GM21576 (cell line): ENCODE data around the gene MRPL1.
"Not testable (repeated sequence)": the region's sequence is repeated elsewhere in the genome, so short reads cannot be mapped to it uniquely, and the experiment has no call there.

Experiments used
- ATAC-seq: cut with Tn5 transposase; IDR thresholded peaks from one replicate; pipeline ENCODE4 v1.9.1; 2021; ENCODE audit warnings: mild to moderate bottlenecking, moderate library complexity; ENCODE audit not compliant: unreplicated experiment

The MRPL1 gene

GRCh38 chr4:77849278-77849965 lies 13.2 kb upstream of the MRPL1 start:
- no peak for ATAC-seq

DNA sequence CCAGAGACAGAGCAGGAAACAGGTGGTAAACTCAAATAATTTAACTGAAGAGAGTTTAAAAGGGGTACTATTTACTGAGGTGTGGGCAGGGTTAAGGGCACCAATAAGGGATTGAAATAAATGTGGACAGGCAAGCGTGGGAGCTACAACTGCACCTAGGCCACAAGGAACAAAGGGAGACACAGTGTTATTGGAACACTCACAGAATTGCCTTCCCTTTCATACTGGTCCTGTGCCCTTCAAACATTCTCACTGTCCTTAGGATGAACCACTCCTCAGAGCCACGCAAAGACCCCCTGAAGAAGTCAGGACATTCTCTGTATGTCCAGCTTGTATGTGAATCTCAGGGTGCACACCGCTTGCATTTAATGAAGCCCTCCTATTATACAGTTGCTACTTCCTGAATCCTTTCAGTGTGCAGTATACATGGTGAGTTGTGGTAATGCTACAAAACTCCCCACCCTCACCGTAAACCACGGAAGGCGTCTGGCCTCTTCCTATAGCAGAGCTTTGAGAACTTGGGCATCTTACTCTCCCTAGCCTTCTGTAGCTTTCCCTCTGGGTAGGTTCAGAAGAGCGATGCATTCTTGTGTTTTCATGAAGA lies 9.6 kb upstream of the MRPL1 start:
- peak; percentile 94 for ATAC-seq

- no peak for ATAC-seq
These were observed 8.1 kb upstream of the MRPL1 start for GRCh38 chr4:77854431-77855111.

- no peak for ATAC-seq
These were observed 6.5 kb upstream of the MRPL1 start for GRCh38 chr4:77856152-77856551.

DNA sequence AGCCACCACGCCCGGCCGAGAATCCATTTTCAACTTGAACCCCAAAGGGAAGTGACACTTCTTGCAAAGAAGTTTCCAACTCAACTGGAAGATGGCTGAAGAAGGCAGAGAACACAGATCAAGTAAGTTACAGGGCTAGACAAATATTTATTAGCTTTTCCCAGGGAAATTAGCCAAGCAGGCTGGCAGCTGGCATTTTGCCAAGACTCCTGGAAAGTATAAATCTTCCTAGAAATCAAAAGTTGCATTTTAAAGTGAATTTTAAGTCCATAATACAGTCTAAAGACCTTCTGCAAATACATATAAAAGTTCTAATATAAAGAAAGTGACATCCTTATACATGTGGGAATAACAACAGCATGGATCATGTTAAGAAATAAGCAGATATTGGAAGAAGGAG lies 3.4 kb upstream of the MRPL1 start:
- no peak for ATAC-seq

GRCh38 chr4:77861495-77861894 lies 1.1 kb upstream of the MRPL1 start:
- no peak for ATAC-seq

DNA sequence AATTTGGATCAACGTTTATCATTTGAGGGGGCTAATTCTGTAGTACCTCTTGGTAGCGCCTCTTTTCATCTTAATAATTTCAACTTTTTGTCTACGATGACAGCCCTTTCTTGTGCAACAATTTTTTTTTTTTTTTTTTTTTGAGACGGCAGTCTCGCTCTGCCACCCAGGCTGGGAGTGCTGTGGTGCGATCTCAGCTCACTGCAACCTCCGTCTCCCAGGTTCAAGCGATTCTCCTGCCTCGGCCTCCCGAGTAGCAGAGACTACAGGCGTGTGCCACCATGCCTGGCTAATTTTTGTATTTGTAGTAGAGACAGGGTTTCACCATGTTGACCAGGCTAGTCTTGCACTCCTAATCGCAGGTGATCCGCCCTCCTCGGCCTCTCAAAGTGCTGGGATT lies 711 bp downstream of the MRPL1 start:
- not testable (repeated sequence) for ATAC-seq

GRCh38 chr4:77865259-77865658 lies 2.6 kb downstream of the MRPL1 start:
- ATAC-seq = no peak

GRCh38 chr4:77872723-77873445 lies 10.3 kb downstream of the MRPL1 start:
- ATAC-seq = no peak

DNA sequence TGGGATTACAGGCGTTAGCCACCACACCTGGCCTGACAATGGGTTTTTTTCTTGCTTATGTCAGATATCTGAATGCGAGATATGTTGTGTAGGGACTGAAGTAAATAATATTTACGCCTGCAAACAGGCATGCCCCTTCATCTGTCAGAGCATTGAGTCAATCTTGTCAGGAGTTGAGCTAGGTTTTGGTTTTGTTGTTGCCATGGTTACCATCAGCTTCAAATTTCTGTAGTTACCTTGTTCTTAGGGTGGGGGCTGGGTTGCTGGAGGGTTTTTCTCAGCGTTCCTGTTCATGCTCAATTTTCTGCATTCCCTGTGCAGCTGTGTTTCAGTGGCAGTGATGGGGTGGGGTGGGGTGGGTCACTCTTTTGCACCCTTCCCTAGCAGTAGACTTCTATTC lies 14.5 kb downstream of the MRPL1 start:
- no peak for ATAC-seq

- no peak for ATAC-seq
These were observed 15.3 kb downstream of the MRPL1 start for GRCh38 chr4:77877771-77878565.

DNA sequence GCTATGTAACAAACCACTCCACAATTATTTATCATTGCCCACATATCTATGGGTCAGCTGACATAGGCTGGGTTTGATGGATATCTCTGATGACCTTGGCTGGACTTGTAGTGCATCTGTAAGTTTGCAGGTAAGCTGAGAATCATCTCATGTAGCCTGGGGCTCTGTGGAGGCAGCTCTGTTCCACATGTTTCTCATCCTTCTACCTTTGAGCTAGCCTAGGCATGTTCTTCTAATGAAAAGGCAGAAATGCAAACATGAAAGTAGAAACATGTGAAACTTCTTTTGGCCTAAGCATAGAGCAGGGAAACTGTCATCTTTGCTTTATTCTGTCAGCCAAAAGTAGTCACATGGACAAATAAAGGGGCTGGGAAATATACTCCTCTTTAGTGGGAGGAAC lies 18.2 kb downstream of the MRPL1 start:
- ATAC-seq = no peak

DNA sequence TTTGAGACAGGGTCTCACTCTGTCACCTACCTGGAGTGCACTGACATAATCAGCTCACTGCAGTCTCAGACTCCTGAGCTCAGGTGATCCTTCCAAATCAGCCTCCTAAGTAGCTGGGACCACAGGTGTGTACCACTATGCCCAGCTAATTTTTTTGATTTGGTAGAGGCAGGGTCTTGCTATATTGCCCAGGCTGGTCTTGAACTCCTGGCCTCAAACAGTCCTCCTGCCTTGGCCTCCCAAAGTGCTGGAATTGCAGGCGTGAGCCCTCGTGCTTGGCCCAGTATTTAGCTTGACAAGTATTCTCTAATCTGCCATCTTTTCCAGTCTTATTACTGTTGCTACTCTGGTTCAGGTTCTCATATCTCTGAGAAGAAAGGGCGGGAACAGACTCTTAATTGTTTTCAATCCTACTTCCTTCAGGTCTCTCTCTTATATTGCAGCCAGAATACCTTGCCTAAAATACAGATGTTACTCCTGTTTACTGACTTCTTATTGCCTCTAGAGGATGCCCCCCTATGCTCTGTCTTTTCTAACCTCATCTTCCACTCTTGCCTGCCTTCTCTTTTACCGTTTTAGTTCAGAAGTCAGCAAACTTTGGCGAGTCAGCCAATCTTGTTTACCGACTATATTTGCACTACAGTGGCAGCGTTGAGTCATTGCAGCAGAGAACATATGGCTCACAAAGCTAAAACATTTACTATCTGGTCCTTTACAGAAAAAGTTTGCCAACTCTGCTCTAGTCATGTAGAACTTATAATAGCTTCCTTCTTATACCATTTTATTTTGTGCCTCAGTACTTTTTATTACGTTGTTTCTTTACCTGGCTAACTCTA lies 19.0 kb downstream of the MRPL1 start:
- no peak for ATAC-seq

DNA sequence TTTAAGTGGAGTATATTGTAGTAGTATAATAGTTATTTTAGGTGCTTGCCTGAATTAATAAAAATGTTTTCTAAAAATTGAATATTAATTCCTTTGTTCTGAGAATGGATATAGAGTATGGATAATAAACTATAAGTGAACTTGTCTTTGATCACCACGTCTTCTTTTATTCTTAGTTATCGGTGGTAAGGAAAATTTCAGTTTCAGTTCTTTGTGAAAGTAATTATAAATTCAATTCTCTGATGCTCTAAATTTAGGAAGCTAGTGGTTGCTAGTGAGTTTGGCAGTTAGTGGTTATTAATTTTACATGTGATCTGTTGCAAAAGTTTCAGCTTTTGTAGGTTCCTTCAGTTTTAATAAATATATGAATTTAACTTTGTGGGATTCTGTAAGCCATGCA lies 30.8 kb downstream of the MRPL1 start:
- peak; percentile 79 for ATAC-seq

- no peak for ATAC-seq
These were observed 37.0 kb downstream of the MRPL1 start for GRCh38 chr4:77899607-77900006.

GRCh38 chr4:77903186-77903585 lies 40.6 kb downstream of the MRPL1 start:
- ATAC-seq = no peak

GRCh38 chr4:77905651-77906263 lies 43.1 kb downstream of the MRPL1 start:
- no peak for ATAC-seq

DNA sequence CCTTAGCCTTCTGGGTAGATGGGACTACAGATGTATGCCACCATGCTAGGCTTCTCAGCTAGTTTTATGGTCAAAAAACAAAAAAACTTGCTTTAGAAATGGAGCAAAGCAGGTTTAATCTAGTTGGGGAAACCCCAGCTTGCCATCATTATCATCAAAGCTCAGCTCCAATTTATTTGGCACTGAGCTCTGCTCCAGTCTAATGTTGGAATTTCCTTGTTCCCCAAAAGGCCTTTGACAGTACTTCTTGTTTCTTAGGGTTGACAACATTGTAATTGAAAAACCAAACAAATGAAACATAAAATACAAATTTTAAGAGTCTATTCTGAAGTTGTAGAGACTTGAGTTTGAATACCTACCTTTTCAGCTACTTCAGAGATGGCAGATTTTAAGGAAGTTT lies 48.0 kb downstream of the MRPL1 start:
- no peak for ATAC-seq

GRCh38 chr4:77911091-77911490 lies 48.5 kb downstream of the MRPL1 start:
- ATAC-seq = no peak
